Thyroid gland (tissue), 4 donors: ENCODE measurements around the gene ADSS1. TPM values are rescaled to one million over a fixed set of nuclear protein-coding genes. Genes with fewer than 3 reads are reported as not detected.

Experiments used
- DNase-seq, 2 donors: peaks; one replicate each; pipeline ENCODE4 v3.0.0-alpha.2; 2019
- H3K27ac ChIP-seq, 3 donors: fragments of 200-600 bp; sonication (generic); 1 replicate in 2 of 3; 2 replicates in 1 of 3; pipeline ENCODE4 v1.5.1; 2016 to 2019; ENCODE audit warnings: mild to moderate bottlenecking in 1 of 3, moderate library complexity in 1 of 3
- H3K27me3 ChIP-seq: fragments of 200-600 bp; sonication (generic); one replicate; pipeline ENCODE4 v1.5.1; 2019
- H3K36me3 ChIP-seq, 2 donors: fragments of 200-600 bp; sonication (generic); one replicate each; pipeline ENCODE4 v1.5.1; 2016 to 2019
- H3K4me1 ChIP-seq, 2 donors: fragments of 200-600 bp; sonication (generic); one replicate each; pipeline ENCODE4 v1.5.1; 2017 to 2019
- H3K4me3 ChIP-seq, 3 donors: fragments of 200-600 bp; sonication (generic); replicated peaks in 1 of 3; 1 replicate in 2 of 3; 2 replicates in 1 of 3; pipeline ENCODE4 v1.5.1; 2016; ENCODE audit warnings: mild to moderate bottlenecking in 1 of 3
- H3K9me3 ChIP-seq: fragments of 200-600 bp; sonication (generic); one replicate; pipeline ENCODE4 v1.5.1; 2017
- CTCF ChIP-seq, 6 experiments: fragments of 200-600 bp in 3 of 6; fragments of 450-650 bp in 3 of 6; sonication (generic) in 3 of 6; IDR thresholded peaks; one replicate each; pipeline ENCODE4 v1.5.1; 2016 to 2019; ENCODE audit warnings: antibody characterized with exemption in 6 of 6, mild to moderate bottlenecking in 2 of 6, inconsistent platforms in 1 of 6, moderate library complexity in 1 of 6
- POLR2A ChIP-seq, 2 donors: fragments of 450-650 bp; IDR thresholded peaks; one replicate each; pipeline ENCODE4 v1.6.1; 2017; ENCODE audit warnings: antibody characterized with exemption in 2 of 2, mild to moderate bottlenecking in 2 of 2, moderate library complexity in 1 of 2
- WGBS, 2 donors: methylation state at CpG; one replicate each; pipeline ENCODE4 v1.1.5; 2017; 5-methylcytosine and 5-hydroxymethylcytosine counted together
- intact Hi-C: fragments of 100-400 bp; cut with DNase I; formaldehyde crosslinking; loops from one replicate; pipeline ENCODE4 v1.15.1; 2023
- total RNA-seq, 4 donors: library from RNA; depleted of rRNA; stranded (reverse); fragments of >200 nt; gene quantifications; one replicate each; pipeline ENCODE4 v1.2.3, GENCODE V29; 2016

Gene ADSS1
- total RNA-seq, 4 donors from 2014 or later = 13.6 to 26.2 (median 18.9) TPM

GRCh38 chr14:104780513-104781030 is 56.5 kb downstream of the ADSS1 start:
- no peaks in the 10 kb centered on the region for H3K9me3 ChIP-seq
- no peak overlapping the region for H3K27ac ChIP-seq
- intact Hi-C loops = no loop called here
- DNase-seq = no peak
- H3K4me1 ChIP-seq = peaks cover 36 to 60% of the 10 kb centered on the region in 2 donors
- H3K27me3 ChIP-seq = no peaks in the 10 kb centered on the region
- no peak overlapping the region for H3K4me3 ChIP-seq
- no peaks in the 10 kb centered on the region for H3K36me3 ChIP-seq
- no peak for TF ChIP-seq CTCF (IDR thresholded peaks at IDR 0.05)
- TF ChIP-seq POLR2A (IDR thresholded peaks at IDR 0.05) = no peak
- WGBS, 2 donors = 90 to 94% methylated on average over 7 to 11 of the region's 24 CpGs

GRCh38 chr14:104781271-104782077 is 57.4 kb downstream of the ADSS1 start:
- TF ChIP-seq CTCF (IDR thresholded peaks at IDR 0.05) (no peak), POLR2A (IDR thresholded peaks at IDR 0.05) (no peak)
- Histone ChIP-seq H3K27ac (no peak overlapping the region), H3K4me3 (no peak overlapping the region), H3K4me1 (peaks cover 41 to 60% of the 10 kb centered on the region in 2 donors), H3K27me3 (no peaks in the 10 kb centered on the region), H3K36me3 (no peaks in the 10 kb centered on the region), H3K9me3 (no peaks in the 10 kb centered on the region)
- WGBS, 2 donors = 86 to 92% methylated on average over 10 to 18 of the region's 20 CpGs
- intact Hi-C loops = no loop called here
- no peak for DNase-seq

- Histone ChIP-seq H3K36me3 (no peaks in the 10 kb centered on the region), H3K4me1 (peaks cover 43 to 60% of the 10 kb centered on the region in 2 donors), H3K4me3 (no peak overlapping the region), H3K27me3 (no peaks in the 10 kb centered on the region), H3K27ac (peak overlapping the region in 1 of 3 donors; percentile 50), H3K9me3 (no peaks in the 10 kb centered on the region)
- WGBS, 2 donors = 91 to 95% methylated on average over 10 to 15 of the region's 28 CpGs
- DNase-seq = no peak
- intact Hi-C loops = no loop called here
- TF ChIP-seq POLR2A (IDR thresholded peaks at IDR 0.05) = no peak
- TF ChIP-seq CTCF (IDR thresholded peaks at IDR 0.05) = no peak
These were observed 58.2 kb downstream of the ADSS1 start for GRCh38 chr14:104782086-104782807.

DNA sequence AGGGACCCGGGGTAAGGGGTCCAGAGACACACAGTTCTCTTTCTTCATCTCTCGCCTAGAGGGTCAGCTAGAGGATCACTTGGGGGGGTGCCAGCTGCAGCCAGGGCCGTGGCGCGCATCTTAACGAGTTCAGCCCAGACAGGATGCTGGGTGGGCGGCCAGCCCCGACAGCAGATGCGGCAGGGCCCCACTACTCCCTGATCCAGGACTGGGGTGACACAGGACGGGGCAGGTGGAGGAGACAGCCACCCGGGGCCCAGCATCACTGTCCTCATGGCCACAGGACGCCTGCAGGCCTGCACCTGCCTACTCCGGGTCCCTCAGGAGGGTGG is 58.7 kb downstream of the ADSS1 start:
- no peaks in the 10 kb centered on the region for H3K36me3 ChIP-seq
- 69 to 85% methylated on average over 4 to 12 of the region's 13 CpGs for WGBS, 2 donors
- intact Hi-C loops = no loop called here
- TF ChIP-seq POLR2A (IDR thresholded peaks at IDR 0.05) (no peak), CTCF (IDR thresholded peaks at IDR 0.05) (no peak)
- peak overlapping the region in 1 of 3 donors; percentile 50 for H3K27ac ChIP-seq
- H3K27me3 ChIP-seq = no peaks in the 10 kb centered on the region
- no peaks in the 10 kb centered on the region for H3K9me3 ChIP-seq
- peaks cover 38 to 56% of the 10 kb centered on the region in 2 donors for H3K4me1 ChIP-seq
- H3K4me3 ChIP-seq = no peak overlapping the region
- DNase-seq = no peak
